ENCODE results near the gene ETV3. TPM values are rescaled to one million over a fixed set of nuclear protein-coding genes. Genes with fewer than 3 reads are reported as not detected.

Gene ETV3
- total and polyA plus RNA-seq, 3 donors from 2014 or later = 22.2 to 29.1 (median 28.0) TPM

DNA sequence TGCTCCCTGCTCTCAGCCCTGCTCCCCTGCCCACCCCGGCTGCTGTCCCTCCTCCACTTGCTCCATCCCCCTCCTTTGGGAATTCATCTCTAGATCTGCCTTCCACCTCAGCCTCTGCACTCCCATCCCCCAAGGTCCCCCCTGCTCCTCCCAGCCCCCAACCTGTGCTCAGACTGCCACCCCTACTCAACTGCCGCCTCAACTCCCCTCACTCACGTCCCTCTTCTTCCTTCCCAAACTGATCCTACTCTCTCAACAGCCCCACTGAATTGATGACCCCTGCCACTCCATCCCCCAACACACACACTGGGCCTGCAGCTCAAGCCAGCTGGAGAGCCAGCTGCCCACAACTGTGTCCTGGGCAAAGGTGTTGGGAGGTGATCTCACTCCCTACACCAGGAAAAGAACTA is 22.8 kb downstream of the ETV3 start:
- 73 to 80% methylated on average over 3 of the region's 3 CpGs for WGBS, 2 donors
- no peak overlapping the region for H3K27ac ChIP-seq
- intact Hi-C loops (cut with DNase I; ENCODE audit: low total_unique reads) = no loop called here
- H3K27me3 ChIP-seq = no peaks in the 10 kb centered on the region
- H3K36me3 ChIP-seq (ENCODE audit: low read depth, missing control alignments) = no peaks in the 10 kb centered on the region
- H3K4me1 ChIP-seq = no peaks in the 10 kb centered on the region
- H3K4me3 ChIP-seq = no peak overlapping the region
- no peak for TF ChIP-seq POLR2A (IDR thresholded peaks at IDR 0.05)
- TF ChIP-seq, protein P1, sequence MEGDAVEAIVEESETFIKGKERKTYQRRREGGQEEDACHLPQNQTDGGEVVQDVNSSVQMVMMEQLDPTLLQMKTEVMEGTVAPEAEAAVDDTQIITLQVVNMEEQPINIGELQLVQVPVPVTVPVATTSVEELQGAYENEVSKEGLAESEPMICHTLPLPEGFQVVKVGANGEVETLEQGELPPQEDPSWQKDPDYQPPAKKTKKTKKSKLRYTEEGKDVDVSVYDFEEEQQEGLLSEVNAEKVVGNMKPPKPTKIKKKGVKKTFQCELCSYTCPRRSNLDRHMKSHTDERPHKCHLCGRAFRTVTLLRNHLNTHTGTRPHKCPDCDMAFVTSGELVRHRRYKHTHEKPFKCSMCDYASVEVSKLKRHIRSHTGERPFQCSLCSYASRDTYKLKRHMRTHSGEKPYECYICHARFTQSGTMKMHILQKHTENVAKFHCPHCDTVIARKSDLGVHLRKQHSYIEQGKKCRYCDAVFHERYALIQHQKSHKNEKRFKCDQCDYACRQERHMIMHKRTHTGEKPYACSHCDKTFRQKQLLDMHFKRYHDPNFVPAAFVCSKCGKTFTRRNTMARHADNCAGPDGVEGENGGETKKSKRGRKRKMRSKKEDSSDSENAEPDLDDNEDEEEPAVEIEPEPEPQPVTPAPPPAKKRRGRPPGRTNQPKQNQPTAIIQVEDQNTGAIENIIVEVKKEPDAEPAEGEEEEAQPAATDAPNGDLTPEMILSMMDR (IDR thresholded peaks at IDR 0.05) = no peak
- no peaks in the 10 kb centered on the region for H3K9me3 ChIP-seq
- no peak for DNase-seq

- no peak for TF ChIP-seq POLR2A (IDR thresholded peaks at IDR 0.05)
- TF ChIP-seq, protein P1 (IDR thresholded peaks at IDR 0.05) = no peak
- WGBS, 2 donors = 82 to 85% methylated on average over 16 to 18 of the region's 18 CpGs
- no peaks in the 10 kb centered on the region for H3K4me1 ChIP-seq
- intact Hi-C loops (cut with DNase I; ENCODE audit: low total_unique reads) = no loop called here
- DNase-seq = no peak
- no peak overlapping the region for H3K4me3 ChIP-seq
- H3K27ac ChIP-seq = no peak overlapping the region
- no peaks in the 10 kb centered on the region for H3K9me3 ChIP-seq
- H3K27me3 ChIP-seq = no peaks in the 10 kb centered on the region
- no peaks in the 10 kb centered on the region for H3K36me3 ChIP-seq (ENCODE audit: low read depth, missing control alignments)
Observed at GRCh38 chr1:157114183-157115121, 23.7 kb downstream of the ETV3 start.

GRCh38 chr1:157113631-157114030 is 24.6 kb downstream of the ETV3 start:
- TF ChIP-seq POLR2A (IDR thresholded peaks at IDR 0.05) = no peak
- TF ChIP-seq, protein P1 (IDR thresholded peaks at IDR 0.05) = no peak
- Histone ChIP-seq H3K36me3 (ENCODE audit: low read depth, missing control alignments) (no peaks in the 10 kb centered on the region), H3K4me1 (no peaks in the 10 kb centered on the region), H3K9me3 (no peaks in the 10 kb centered on the region), H3K27me3 (no peaks in the 10 kb centered on the region), H3K4me3 (no peak overlapping the region), H3K27ac (no peak overlapping the region)
- DNase-seq = no peak
- 64 to 79% methylated on average over 3 of the region's 3 CpGs for WGBS, 2 donors
- intact Hi-C loops (cut with DNase I; ENCODE audit: low total_unique reads) = no loop called here

DNA sequence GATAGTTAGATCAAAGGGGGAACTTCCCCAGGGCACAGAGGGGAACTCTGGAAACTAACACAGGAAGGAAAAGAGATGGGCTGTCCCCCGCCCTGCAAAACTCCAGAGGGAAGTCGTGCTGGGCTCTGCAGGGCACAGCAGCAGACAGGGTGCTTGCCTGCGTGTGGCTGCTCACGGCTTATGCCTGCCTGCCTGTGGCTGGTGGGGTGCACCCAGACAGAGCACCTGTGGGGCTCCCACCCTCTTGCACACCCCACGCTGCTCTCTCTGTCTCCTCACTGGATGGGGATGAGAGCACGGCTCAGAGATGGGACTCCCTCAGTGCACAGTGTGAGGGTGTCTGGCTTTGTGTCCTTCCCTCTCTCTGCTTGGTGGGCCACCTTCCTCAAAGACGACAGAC is 25.1 kb downstream of the ETV3 start:
- Histone ChIP-seq H3K4me1 (no peaks in the 10 kb centered on the region), H3K9me3 (no peaks in the 10 kb centered on the region), H3K36me3 (ENCODE audit: low read depth, missing control alignments) (no peaks in the 10 kb centered on the region), H3K4me3 (no peak overlapping the region), H3K27me3 (no peaks in the 10 kb centered on the region), H3K27ac (no peak overlapping the region)
- intact Hi-C loops (cut with DNase I; ENCODE audit: low total_unique reads) = no loop called here
- WGBS, 2 donors = 73 to 78% methylated on average over 6 to 7 of the region's 7 CpGs
- no peak for DNase-seq
- TF ChIP-seq, protein P1 (IDR thresholded peaks at IDR 0.05) = no peak
- TF ChIP-seq POLR2A (IDR thresholded peaks at IDR 0.05) = no peak
